HepG2 (cell line): ENCODE data around the gene HNRNPM. TPM values are rescaled to one million over a fixed set of nuclear protein-coding genes. Genes with fewer than 3 reads are reported as not detected.

ENCODE experiments used
- ATAC-seq: fragments of 200-7000 bp; cut with Tn5 transposase; 3 replicates; pipeline ENCODE4 v1.9.1; 2020; ENCODE audit warnings: mild to moderate bottlenecking, moderate library complexity
- BruUV-seq: library from RNA; stranded (reverse); fragments of 400-500 nt; replicated peaks from 2 replicates; lab custom pipeline; 2021; lab: Mats Ljungman, UMichigan
- CTCF ChIA-PET: fragments of 300-600 bp; formaldehyde crosslinking; extraction: SDS; loops from one replicate; lab custom pipeline; 2021; ENCODE audit warnings: low total read pairs, inconsistent platforms, low intra/inter-chr PET ratio; lab: Yijun Ruan, JAX
- POLR2A ChIA-PET: fragments of 350-600 bp; sonication (Branson Sonifier 250); formaldehyde crosslinking; loops from one replicate; lab custom pipeline; 2020; ENCODE audit warnings: antibody characterized with exemption, inconsistent platforms; lab: Yijun Ruan, JAX
- DNase-seq: peaks from one replicate; pipeline ENCODE4 v3.0.0-alpha.2; 2015; ENCODE audit warnings: low spot score
- FAIRE-seq: peaks from 3 replicates; lab custom pipeline; 2011; peaks lifted over from hg19 to GRCh38; lab: Jason Lieb, UNC
- H2AFZ ChIP-seq: one replicate; pipeline ENCODE4 v1.6.1; 2011; ENCODE audit warnings: low read length, inconsistent platforms
- H3K27ac ChIP-seq: fragments of 300-600 bp; 3 replicates; pipeline ENCODE4 v1.8.0; 2011; ENCODE audit warnings: mixed run types, mild to moderate bottlenecking, mixed read lengths, low read length, inconsistent platforms; ENCODE audit not compliant: insufficient read depth; ENCODE audit errors: extremely low read length
- H3K27me3 ChIP-seq, 2 experiments: fragments of 200-600 bp in 1 of 2; 2 replicates in 1 of 2; 3 replicates in 1 of 2; pipeline versions ENCODE4 v1.6.0 to v1.8.0; 2011; ENCODE audit warnings: low read length in 2 of 2, mild to moderate bottlenecking in 2 of 2, moderate library complexity in 2 of 2, inconsistent platforms in 1 of 2; ENCODE audit not compliant: insufficient read depth in 2 of 2, control insufficient read depth in 1 of 2
- H3K36me3 ChIP-seq, 2 experiments: fragments of 200-600 bp in 1 of 2; replicated peaks in 1 of 2; 2 replicates in 1 of 2; 3 replicates in 1 of 2; pipeline versions ENCODE4 v1.5.1 to v1.8.0; 2011; ENCODE audit warnings: low read length in 2 of 2, inconsistent platforms in 1 of 2; ENCODE audit not compliant: insufficient read depth in 2 of 2, control insufficient read depth in 1 of 2
- H3K4me1 ChIP-seq: 2 replicates; pipeline ENCODE4 v1.5.1; 2012; ENCODE audit warnings: low read length, inconsistent platforms; ENCODE audit not compliant: insufficient read depth
- H3K4me2 ChIP-seq: 2 replicates; pipeline ENCODE4 v1.6.0; 2011; ENCODE audit warnings: low read depth, low read length, inconsistent platforms
- H3K4me3 ChIP-seq, 3 experiments: fragments of 200-600 bp in 1 of 3; sonication (generic), shearing (Covaris generic) in 1 of 3; replicated peaks in 1 of 3; 2 replicates each; pipeline ENCODE4 v1.5.1; 2011 to 2016; ENCODE audit warnings: low read length in 3 of 3, inconsistent platforms in 2 of 3, low read depth in 2 of 3, mild to moderate bottlenecking in 2 of 3, control low read depth in 1 of 3, mixed read lengths in 1 of 3; ENCODE audit not compliant: insufficient read depth in 1 of 3
- H3K79me2 ChIP-seq: one replicate; pipeline ENCODE4 v1.6.1; 2011; ENCODE audit warnings: low read length, inconsistent platforms; ENCODE audit not compliant: insufficient read depth
- H3K9ac ChIP-seq: 2 replicates; pipeline ENCODE4 v1.6.0; 2011; ENCODE audit warnings: mild to moderate bottlenecking, low read depth, low read length, inconsistent platforms; ENCODE audit not compliant: insufficient read depth
- H3K9me3 ChIP-seq: 2 replicates; pipeline ENCODE4 v1.5.1; 2012; ENCODE audit warnings: mild to moderate bottlenecking, low read length
- H4K20me1 ChIP-seq: 2 replicates; pipeline ENCODE4 v1.6.0; 2011; ENCODE audit warnings: inconsistent platforms, mild to moderate bottlenecking, low read length, moderate library complexity; ENCODE audit not compliant: insufficient read depth
- AGO1 ChIP-seq: fragments of 200-400 bp; formaldehyde crosslinking; IDR thresholded peaks from 2 replicates; pipeline ENCODE4 v1.6.1; 2017; ENCODE audit warnings: mild to moderate bottlenecking, low read depth, low read length, moderate library complexity; ENCODE audit not compliant: poor library complexity, severe bottlenecking
- KDM3A ChIP-seq: IDR thresholded peaks from 2 replicates; pipeline ENCODE4 v1.6.1; 2018; ENCODE audit warnings: low read depth, missing compliant biosample characterization
- MEIS2 ChIP-seq: sonication (generic); formaldehyde crosslinking; IDR thresholded peaks from 2 replicates; pipeline ENCODE4 v1.9.0; 2021; ENCODE audit warnings: mild to moderate bottlenecking, missing genetic modification reagents
- NCOA2 ChIP-seq: sonication (generic); formaldehyde crosslinking; IDR thresholded peaks from 2 replicates; pipeline ENCODE4 v1.8.0; 2022; ENCODE audit warnings: inconsistent platforms
- PAX8 ChIP-seq: sonication (generic); formaldehyde crosslinking; IDR thresholded peaks from 2 replicates; pipeline ENCODE4 v1.8.0; 2022; ENCODE audit warnings: mild to moderate bottlenecking, missing genetic modification reagents, borderline replicate concordance
- PHF8 ChIP-seq: sonication (generic); formaldehyde crosslinking; IDR thresholded peaks from 2 replicates; pipeline ENCODE4 v1.5.0; 2020; ENCODE audit warnings: missing genetic modification reagents
- PLRG1 ChIP-seq: fragments of 450-650 bp; conservative IDR thresholded peaks from 2 replicates; pipeline ENCODE4 v1.6.1; 2016
- TOPORS ChIP-seq: sonication (generic); formaldehyde crosslinking; IDR thresholded peaks from 2 replicates; pipeline ENCODE4 v1.8.0; 2023; ENCODE audit warnings: mild to moderate bottlenecking, missing genetic modification reagents
- ZNF180 ChIP-seq: sonication (generic); formaldehyde crosslinking; IDR thresholded peaks from 2 replicates; pipeline ENCODE4 v1.4.0; 2020; ENCODE audit warnings: low read depth, missing genetic modification reagents, borderline replicate concordance
- ZNF558 ChIP-seq: sonication (generic); formaldehyde crosslinking; IDR thresholded peaks from 2 replicates; pipeline ENCODE4 v1.9.0; 2022; ENCODE audit warnings: mild to moderate bottlenecking, missing genetic modification reagents, borderline replicate concordance
- ZSCAN9 ChIP-seq: IDR thresholded peaks from 2 replicates; pipeline ENCODE4 v1.6.1; 2016; ENCODE audit warnings: borderline replicate concordance
- WGBS: methylation state at CpG from one replicate; pipeline ENCODE4 v1.1.6; 2017; ENCODE audit warnings: low lambda C conversion rate; 5-methylcytosine and 5-hydroxymethylcytosine counted together
- in situ Hi-C: cut with HindIII; loops from 2 replicates; pipeline ENCODE4 v1.10.0; 2017; ENCODE audit warnings: low pct_unique_long_range_greater_than_20kb; ENCODE audit not compliant: extremely low pct_ligation_motif_present
- intact Hi-C: fragments of 100-400 bp; cut with micrococcal nuclease; formaldehyde crosslinking; loops from one replicate; pipeline ENCODE4 v1.10.0; 2022; ENCODE audit not compliant: unreplicated experiment
- polyA plus RNA-seq, 8 experiments: library from polyadenylated mRNA; depleted of rRNA in 3 of 8; stranded (reverse) in 7 of 8; unstranded in 1 of 8; fragments of >200 nt; fragmentation: Illumina TruSeq in 4 of 8; extraction: Trizol in 4 of 8; gene quantifications; 2 replicates each; pipeline versions ENCODE4 v1.2.1 to v1.2.3, GENCODE V29; 2011 to 2016; ENCODE audit warnings: low read depth in 4 of 8, missing spikeins in 1 of 8, mixed read lengths in 1 of 8; ENCODE audit not compliant: insufficient read depth in 1 of 8
- total RNA-seq, 5 experiments: library from RNA; depleted of rRNA; stranded (reverse); fragments of >200 nt; fragmentation: Illumina TruSeq; extraction: Trizol; gene quantifications; 2 replicates each; pipeline ENCODE4 v1.2.3, GENCODE V29; 2016; ENCODE audit warnings: low read depth in 1 of 5
- TF ChIP-seq, protein P1 (sequence below): IDR thresholded peaks from 2 replicates; pipeline ENCODE4 v1.6.1; 2018; ENCODE audit warnings: missing genetic modification reagents, mild to moderate bottlenecking, missing compliant biosample characterization
- TF ChIP-seq, protein P2 (sequence below): sonication (generic); formaldehyde crosslinking; IDR thresholded peaks from 2 replicates; pipeline ENCODE4 v1.5.0; 2020; ENCODE audit warnings: missing genetic modification reagents, mild to moderate bottlenecking, borderline replicate concordance
- TF ChIP-seq, protein P3 (sequence below): sonication (generic); formaldehyde crosslinking; IDR thresholded peaks from 2 replicates; pipeline ENCODE4 v1.8.1; 2023; ENCODE audit warnings: mild to moderate bottlenecking, missing genetic modification reagents
- TF ChIP-seq, protein P4 (sequence below): sonication (generic); formaldehyde crosslinking; IDR thresholded peaks from 2 replicates; pipeline ENCODE4 v1.8.0; 2023; ENCODE audit warnings: mild to moderate bottlenecking, missing genetic modification reagents
- TF ChIP-seq, protein P5 (sequence below): sonication (generic); formaldehyde crosslinking; IDR thresholded peaks from 2 replicates; pipeline ENCODE4 v1.4.0; 2020; ENCODE audit warnings: missing genetic modification reagents, borderline replicate concordance

The HNRNPM gene
- total and polyA plus RNA-seq, 2 of the 13 experiments (the other 11 are each of a cell fraction or from before 2014, with no cell fraction given) = 56.7 to 102 TPM

DNA sequence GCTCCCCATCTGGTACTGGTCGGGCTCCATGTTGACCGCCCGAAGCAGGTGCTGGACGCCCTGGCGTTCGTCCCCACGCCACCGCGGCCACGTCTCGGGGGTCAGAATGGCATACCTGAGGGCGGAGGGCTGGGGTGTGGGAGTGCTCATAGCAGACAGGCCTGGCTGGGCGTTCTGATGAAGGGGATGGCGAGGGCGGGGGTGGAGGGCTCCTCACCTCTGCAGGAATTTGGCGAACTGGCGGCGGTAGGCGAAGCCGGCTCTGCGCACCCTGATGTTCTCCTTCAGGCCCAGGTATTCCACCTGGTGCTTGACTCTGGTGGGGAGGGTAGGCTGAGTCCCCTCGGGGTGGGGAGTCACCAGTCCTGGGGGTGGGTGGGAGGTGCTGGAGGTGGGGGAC is 91.5 kb downstream of the HNRNPM start:
- no peak for FAIRE-seq
- intact Hi-C loops (no loop called here), in situ Hi-C loops (no loop called here)
- 65% methylated on average over 22 of the region's 22 CpGs for WGBS
- Histone ChIP-seq H3K4me1 (peaks cover 17% of the 10 kb centered on the region), H3K4me3 (no peak overlapping the region), H3K9me3 (no peaks in the 10 kb centered on the region), H3K36me3 (no peaks in the 10 kb centered on the region), H3K9ac (no peak overlapping the region), H2AFZ (no peak overlapping the region), H3K27me3 (no peaks in the 10 kb centered on the region), H3K27ac (no peak overlapping the region), H3K4me2 (no peak overlapping the region), H3K79me2 (no peaks in the 10 kb centered on the region), H4K20me1 (no peaks in the 10 kb centered on the region)
- ChIA-PET POLR2A (no interaction called here), CTCF (no interaction called here)
- no TSS peak for BruUV-seq
- TF ChIP-seq ZNF558 = no peak
- TF ChIP-seq, protein P1, sequence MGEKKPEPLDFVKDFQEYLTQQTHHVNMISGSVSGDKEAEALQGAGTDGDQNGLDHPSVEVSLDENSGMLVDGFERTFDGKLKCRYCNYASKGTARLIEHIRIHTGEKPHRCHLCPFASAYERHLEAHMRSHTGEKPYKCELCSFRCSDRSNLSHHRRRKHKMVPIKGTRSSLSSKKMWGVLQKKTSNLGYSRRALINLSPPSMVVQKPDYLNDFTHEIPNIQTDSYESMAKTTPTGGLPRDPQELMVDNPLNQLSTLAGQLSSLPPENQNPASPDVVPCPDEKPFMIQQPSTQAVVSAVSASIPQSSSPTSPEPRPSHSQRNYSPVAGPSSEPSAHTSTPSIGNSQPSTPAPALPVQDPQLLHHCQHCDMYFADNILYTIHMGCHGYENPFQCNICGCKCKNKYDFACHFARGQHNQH (CRISPR knock-in tag) = no peak
- no peak for TF ChIP-seq TOPORS (CRISPR knock-in tag)
- no peak for TF ChIP-seq KDM3A (CRISPR knock-in tag)
- no peak for TF ChIP-seq ZSCAN9
- no peak for TF ChIP-seq ZNF180
- TF ChIP-seq, protein P2, sequence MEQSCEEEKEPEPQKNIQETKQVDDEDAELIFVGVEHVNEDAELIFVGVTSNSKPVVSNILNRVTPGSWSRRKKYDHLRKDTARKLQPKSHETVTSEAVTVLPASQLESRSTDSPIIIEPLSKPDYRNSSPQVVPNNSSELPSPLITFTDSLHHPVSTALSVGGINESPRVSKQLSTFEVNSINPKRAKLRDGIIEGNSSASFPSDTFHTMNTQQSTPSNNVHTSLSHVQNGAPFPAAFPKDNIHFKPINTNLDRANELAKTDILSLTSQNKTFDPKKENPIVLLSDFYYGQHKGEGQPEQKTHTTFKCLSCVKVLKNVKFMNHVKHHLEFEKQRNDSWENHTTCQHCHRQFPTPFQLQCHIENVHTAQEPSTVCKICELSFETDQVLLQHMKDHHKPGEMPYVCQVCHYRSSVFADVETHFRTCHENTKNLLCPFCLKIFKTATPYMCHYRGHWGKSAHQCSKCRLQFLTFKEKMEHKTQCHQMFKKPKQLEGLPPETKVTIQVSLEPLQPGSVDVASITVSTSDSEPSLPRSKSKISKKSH = no peak
- TF ChIP-seq, protein P3, sequence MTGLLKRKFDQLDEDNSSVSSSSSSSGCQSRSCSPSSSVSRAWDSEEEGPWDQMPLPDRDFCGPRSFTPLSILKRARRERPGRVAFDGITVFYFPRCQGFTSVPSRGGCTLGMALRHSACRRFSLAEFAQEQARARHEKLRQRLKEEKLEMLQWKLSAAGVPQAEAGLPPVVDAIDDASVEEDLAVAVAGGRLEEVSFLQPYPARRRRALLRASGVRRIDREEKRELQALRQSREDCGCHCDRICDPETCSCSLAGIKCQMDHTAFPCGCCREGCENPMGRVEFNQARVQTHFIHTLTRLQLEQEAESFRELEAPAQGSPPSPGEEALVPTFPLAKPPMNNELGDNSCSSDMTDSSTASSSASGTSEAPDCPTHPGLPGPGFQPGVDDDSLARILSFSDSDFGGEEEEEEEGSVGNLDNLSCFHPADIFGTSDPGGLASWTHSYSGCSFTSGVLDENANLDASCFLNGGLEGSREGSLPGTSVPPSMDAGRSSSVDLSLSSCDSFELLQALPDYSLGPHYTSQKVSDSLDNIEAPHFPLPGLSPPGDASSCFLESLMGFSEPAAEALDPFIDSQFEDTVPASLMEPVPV (CRISPR knock-in tag) = no peak
- no peak for TF ChIP-seq PLRG1
- TF ChIP-seq, protein P4, sequence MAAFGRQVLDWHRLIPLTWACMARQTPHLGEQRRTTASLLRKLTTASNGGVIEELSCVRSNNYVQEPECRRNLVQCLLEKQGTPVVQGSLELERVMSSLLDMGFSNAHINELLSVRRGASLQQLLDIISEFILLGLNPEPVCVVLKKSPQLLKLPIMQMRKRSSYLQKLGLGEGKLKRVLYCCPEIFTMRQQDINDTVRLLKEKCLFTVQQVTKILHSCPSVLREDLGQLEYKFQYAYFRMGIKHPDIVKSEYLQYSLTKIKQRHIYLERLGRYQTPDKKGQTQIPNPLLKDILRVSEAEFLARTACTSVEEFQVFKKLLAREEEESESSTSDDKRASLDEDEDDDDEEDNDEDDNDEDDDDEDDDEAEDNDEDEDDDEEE (CRISPR knock-in tag) = no peak
- TF ChIP-seq MEIS2 (CRISPR knock-in tag) = no peak
- TF ChIP-seq PAX8 (CRISPR knock-in tag) = no peak
- TF ChIP-seq NCOA2 = no peak
- TF ChIP-seq, protein P5, sequence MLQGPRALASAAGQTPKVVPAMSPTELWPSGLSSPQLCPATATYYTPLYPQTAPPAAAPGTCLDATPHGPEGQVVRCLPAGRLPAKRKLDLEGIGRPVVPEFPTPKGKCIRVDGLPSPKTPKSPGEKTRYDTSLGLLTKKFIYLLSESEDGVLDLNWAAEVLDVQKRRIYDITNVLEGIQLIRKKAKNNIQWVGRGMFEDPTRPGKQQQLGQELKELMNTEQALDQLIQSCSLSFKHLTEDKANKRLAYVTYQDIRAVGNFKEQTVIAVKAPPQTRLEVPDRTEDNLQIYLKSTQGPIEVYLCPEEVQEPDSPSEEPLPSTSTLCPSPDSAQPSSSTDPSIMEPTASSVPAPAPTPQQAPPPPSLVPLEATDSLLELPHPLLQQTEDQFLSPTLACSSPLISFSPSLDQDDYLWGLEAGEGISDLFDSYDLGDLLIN (CRISPR knock-in tag) = no peak
- no peak for TF ChIP-seq PHF8
- TF ChIP-seq AGO1 = no peak
- DNase-seq = no peak
- ATAC-seq = no peak
